SK-N-SH treated with all-trans-retinoic acid at 6 μM for 48 hours (cell line): ENCODE results near the gene INPP5J.
"Not testable (repeated sequence)": the region's sequence is repeated elsewhere in the genome, so short reads cannot be mapped to it uniquely, and the experiment has no call there.

ENCODE experiments used
- ATAC-seq: fragments of 200-7000 bp; cut with Tn5 transposase; 3 replicates; pipeline ENCODE4 v1.9.1; 2020; ENCODE audit warnings: mild to moderate bottlenecking, moderate library complexity
- ARNTL ChIP-seq: fragments of 450-650 bp; formaldehyde crosslinking; IDR thresholded peaks from 2 replicates; pipeline ENCODE4 v1.5.0; 2020; ENCODE audit warnings: low read depth, mild to moderate bottlenecking, moderate library complexity, borderline replicate concordance
- BACH2 ChIP-seq: fragments of 250-450 bp; sonication (Bioruptor Pico); IDR thresholded peaks from 2 replicates; pipeline ENCODE4 v1.9.0; 2021; ENCODE audit warnings: mild to moderate bottlenecking, borderline replicate concordance
- CSDC2 ChIP-seq: fragments of 250-450 bp; sonication (Bioruptor Pico); IDR thresholded peaks from 2 replicates; pipeline ENCODE4 v1.5.0; 2020; ENCODE audit warnings: mild to moderate bottlenecking, moderate library complexity
- ESRRG ChIP-seq: fragments of 250-450 bp; sonication (Bioruptor Pico); IDR thresholded peaks from 2 replicates; pipeline ENCODE4 v1.6.1; 2021; ENCODE audit warnings: mild to moderate bottlenecking
- ISL1 ChIP-seq: fragments of 250-450 bp; sonication (Bioruptor Pico); IDR thresholded peaks from 2 replicates; pipeline ENCODE4 v2.1.2; 2022; ENCODE audit warnings: mild to moderate bottlenecking, moderate library complexity
- OSR1 ChIP-seq: fragments of 250-450 bp; sonication (Bioruptor Pico); IDR thresholded peaks from 2 replicates; pipeline ENCODE4 v1.8.0; 2022; ENCODE audit warnings: moderate library complexity, mild to moderate bottlenecking, inconsistent platforms
- PATZ1 ChIP-seq: fragments of 250-450 bp; sonication (Bioruptor Pico); IDR thresholded peaks from 2 replicates; pipeline ENCODE4 v1.8.0; 2020; ENCODE audit warnings: mild to moderate bottlenecking, moderate library complexity, borderline replicate concordance
- PPARA ChIP-seq: fragments of 250-450 bp; sonication (Bioruptor Pico); IDR thresholded peaks from 2 replicates; pipeline ENCODE4 v1.5.0; 2020; ENCODE audit warnings: mild to moderate bottlenecking, borderline replicate concordance
- RARB ChIP-seq: fragments of 250-450 bp; sonication (Bioruptor Pico); IDR thresholded peaks from 2 replicates; pipeline ENCODE4 v1.8.0; 2021; ENCODE audit warnings: mild to moderate bottlenecking, moderate library complexity
- SNAI2 ChIP-seq: fragments of 250-450 bp; sonication (Bioruptor Pico); IDR thresholded peaks from 2 replicates; pipeline ENCODE4 v1.5.0; 2020; ENCODE audit warnings: mild to moderate bottlenecking, moderate library complexity
- TCF4 ChIP-seq: fragments of 250-450 bp; sonication (Bioruptor Pico); IDR thresholded peaks from 2 replicates; pipeline ENCODE4 v1.8.0; 2021; ENCODE audit warnings: mild to moderate bottlenecking, moderate library complexity, borderline replicate concordance
- TOX ChIP-seq: fragments of 250-450 bp; sonication (Bioruptor Pico); IDR thresholded peaks from 2 replicates; pipeline ENCODE4 v1.8.0; 2021; ENCODE audit warnings: mild to moderate bottlenecking, moderate library complexity, borderline replicate concordance
- ZC3H10 ChIP-seq: fragments of 250-450 bp; sonication (Bioruptor Pico); IDR thresholded peaks from 2 replicates; pipeline ENCODE4 v1.5.1; 2021; ENCODE audit warnings: mild to moderate bottlenecking, moderate library complexity
- ZFP3 ChIP-seq: fragments of 250-450 bp; sonication (Bioruptor Pico); IDR thresholded peaks from 2 replicates; pipeline ENCODE4 v1.5.0; 2020; ENCODE audit warnings: mild to moderate bottlenecking, moderate library complexity
- ZFP30 ChIP-seq: fragments of 450-650 bp; formaldehyde crosslinking; IDR thresholded peaks from 2 replicates; pipeline ENCODE4 v1.5.0; 2022; ENCODE audit warnings: mild to moderate bottlenecking, moderate library complexity
- ZNF565 ChIP-seq: fragments of 450-650 bp; formaldehyde crosslinking; conservative IDR thresholded peaks from 2 replicates; pipeline ENCODE4 v1.5.0; 2020; ENCODE audit warnings: low read depth, mild to moderate bottlenecking, moderate library complexity
- ZNF70 ChIP-seq: fragments of 450-650 bp; formaldehyde crosslinking; IDR thresholded peaks from 2 replicates; pipeline ENCODE4 v1.5.0; 2020; ENCODE audit warnings: mild to moderate bottlenecking, moderate library complexity
- ZNF8 ChIP-seq: fragments of 450-650 bp; formaldehyde crosslinking; IDR thresholded peaks from 2 replicates; pipeline ENCODE4 v1.5.0; 2020; ENCODE audit warnings: mild to moderate bottlenecking, moderate library complexity
- TF ChIP-seq, protein P1 (sequence below): fragments of 250-450 bp; sonication (Bioruptor Pico); IDR thresholded peaks from 2 replicates; pipeline ENCODE4 v1.5.1; 2021; ENCODE audit warnings: mild to moderate bottlenecking, moderate library complexity
- TF ChIP-seq, protein P2 (sequence below): fragments of 250-450 bp; sonication (Bioruptor Pico); IDR thresholded peaks from 2 replicates; pipeline ENCODE4 v1.8.0; 2021; ENCODE audit warnings: low read depth, mild to moderate bottlenecking, moderate library complexity, borderline replicate concordance
- TF ChIP-seq, protein P3 (sequence below): fragments of 250-450 bp; sonication (Bioruptor Pico); IDR thresholded peaks from 2 replicates; pipeline ENCODE4 v1.5.1; 2020; ENCODE audit warnings: low read depth, mild to moderate bottlenecking, moderate library complexity

Gene INPP5J

DNA sequence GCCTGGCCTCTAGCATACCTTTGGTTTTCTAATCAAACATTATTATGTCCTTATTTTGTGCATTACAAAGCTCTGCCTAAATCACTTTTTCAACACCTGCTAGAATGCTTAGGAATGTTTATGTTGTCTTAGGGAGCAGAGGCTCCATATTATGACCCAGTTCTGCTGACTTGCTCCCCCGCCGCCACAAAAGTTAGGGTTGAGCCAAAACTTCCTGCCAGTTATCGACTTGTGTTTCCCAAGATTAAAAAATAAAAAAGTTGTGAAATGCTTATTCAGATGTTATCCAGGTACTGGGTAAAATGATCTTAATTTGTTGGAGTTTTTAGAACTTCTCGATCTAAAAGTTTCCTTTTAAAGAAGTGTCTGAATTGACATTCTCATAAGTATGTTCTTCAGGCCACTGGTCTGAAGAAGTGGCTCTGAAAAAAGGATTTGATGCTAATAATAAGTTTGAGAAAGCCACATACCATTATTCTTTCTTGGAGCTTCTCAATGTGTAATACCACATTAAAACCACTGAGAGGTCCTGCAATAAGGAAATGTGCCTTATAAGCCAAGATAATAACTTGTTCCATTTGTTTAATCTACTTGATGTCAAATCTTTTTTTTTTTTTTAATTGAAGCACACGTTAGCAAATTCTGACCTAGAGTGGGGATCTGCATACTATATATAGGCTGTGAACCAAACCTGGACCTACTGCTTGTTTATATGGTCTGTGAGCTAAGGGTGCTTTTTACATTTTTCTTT, 39.4 kb downstream of the INPP5J start (continued):
- TF ChIP-seq, protein P1, sequence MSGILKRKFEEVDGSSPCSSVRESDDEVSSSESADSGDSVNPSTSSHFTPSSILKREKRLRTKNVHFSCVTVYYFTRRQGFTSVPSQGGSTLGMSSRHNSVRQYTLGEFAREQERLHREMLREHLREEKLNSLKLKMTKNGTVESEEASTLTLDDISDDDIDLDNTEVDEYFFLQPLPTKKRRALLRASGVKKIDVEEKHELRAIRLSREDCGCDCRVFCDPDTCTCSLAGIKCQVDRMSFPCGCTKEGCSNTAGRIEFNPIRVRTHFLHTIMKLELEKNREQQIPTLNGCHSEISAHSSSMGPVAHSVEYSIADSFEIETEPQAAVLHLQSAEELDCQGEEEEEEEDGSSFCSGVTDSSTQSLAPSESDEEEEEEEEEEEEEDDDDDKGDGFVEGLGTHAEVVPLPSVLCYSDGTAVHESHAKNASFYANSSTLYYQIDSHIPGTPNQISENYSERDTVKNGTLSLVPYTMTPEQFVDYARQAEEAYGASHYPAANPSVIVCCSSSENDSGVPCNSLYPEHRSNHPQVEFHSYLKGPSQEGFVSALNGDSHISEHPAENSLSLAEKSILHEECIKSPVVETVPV (CRISPR knock-in tag) = no peak
- TF ChIP-seq ZC3H10 (CRISPR knock-in tag) = no peak
- no peak for TF ChIP-seq ZFP3 (CRISPR knock-in tag)
- no peak for TF ChIP-seq PPARA (CRISPR knock-in tag)
- no peak for TF ChIP-seq BACH2 (CRISPR knock-in tag)

DNA sequence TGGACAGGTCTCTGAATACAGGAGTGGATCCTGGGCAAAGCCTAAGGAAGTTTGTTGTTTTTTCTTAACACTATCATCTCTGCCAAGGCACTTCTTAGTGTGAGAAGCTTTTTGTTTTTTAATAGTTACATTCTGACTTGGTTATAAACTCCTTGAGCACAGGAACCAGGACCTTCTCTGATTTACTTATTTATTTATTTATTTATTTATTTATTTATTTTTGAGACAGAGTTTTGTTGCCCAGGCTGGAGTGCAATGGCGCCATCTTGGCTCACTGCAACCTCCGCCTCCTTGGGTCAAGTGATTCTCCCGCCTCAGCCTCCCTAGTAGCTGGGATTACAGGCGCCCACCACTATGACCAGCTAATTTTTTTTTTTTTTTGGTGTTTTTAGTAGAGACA, 48.2 kb downstream of the INPP5J start:
- no peak for TF ChIP-seq ARNTL (CRISPR knock-in tag)
- TF ChIP-seq PPARA (CRISPR knock-in tag) = no peak
- no peak for TF ChIP-seq CSDC2
- no peak for TF ChIP-seq SNAI2 (CRISPR knock-in tag)
- no peak for TF ChIP-seq BACH2 (CRISPR knock-in tag)
- TF ChIP-seq OSR1 (CRISPR knock-in tag) = no peak
- no peak for TF ChIP-seq ESRRG (CRISPR knock-in tag)
- TF ChIP-seq ISL1 (CRISPR knock-in tag) = no peak
- TF ChIP-seq PATZ1 = no peak
- TF ChIP-seq ZNF565 = no peak
- TF ChIP-seq RARB (CRISPR knock-in tag) = no peak
- no peak for TF ChIP-seq TOX (CRISPR knock-in tag)
- TF ChIP-seq, protein P2, sequence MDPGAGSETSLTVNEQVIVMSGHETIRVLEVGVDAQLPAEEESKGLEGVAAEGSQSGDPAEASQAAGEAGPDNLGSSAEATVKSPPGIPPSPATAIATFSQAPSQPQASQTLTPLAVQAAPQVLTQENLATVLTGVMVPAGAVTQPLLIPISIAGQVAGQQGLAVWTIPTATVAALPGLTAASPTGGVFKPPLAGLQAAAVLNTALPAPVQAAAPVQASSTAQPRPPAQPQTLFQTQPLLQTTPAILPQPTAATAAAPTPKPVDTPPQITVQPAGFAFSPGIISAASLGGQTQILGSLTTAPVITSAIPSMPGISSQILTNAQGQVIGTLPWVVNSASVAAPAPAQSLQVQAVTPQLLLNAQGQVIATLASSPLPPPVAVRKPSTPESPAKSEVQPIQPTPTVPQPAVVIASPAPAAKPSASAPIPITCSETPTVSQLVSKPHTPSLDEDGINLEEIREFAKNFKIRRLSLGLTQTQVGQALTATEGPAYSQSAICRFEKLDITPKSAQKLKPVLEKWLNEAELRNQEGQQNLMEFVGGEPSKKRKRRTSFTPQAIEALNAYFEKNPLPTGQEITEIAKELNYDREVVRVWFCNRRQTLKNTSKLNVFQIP (CRISPR knock-in tag) = no peak
- TF ChIP-seq ZFP30 = no peak
- TF ChIP-seq ZNF70 (CRISPR knock-in tag) = no peak
- TF ChIP-seq ZNF8 (CRISPR knock-in tag) = no peak
- TF ChIP-seq TCF4 = no peak
- TF ChIP-seq, all 23 proteins: peak for 0

GRCh38 chr22:31171734-31172133, 49.0 kb downstream of the INPP5J start:
- not testable (repeated sequence) for ATAC-seq

More for the DNA sequence above, 48.2 kb downstream of the INPP5J start:
- ATAC-seq = no peak

GRCh38 chr22:31173386-31174145, 50.8 kb downstream of the INPP5J start:
- peak; percentile 75 for ATAC-seq
- TF ChIP-seq ZNF565 (no peak), RARB (CRISPR knock-in tag) (no peak), ZFP30 (no peak), ESRRG (CRISPR knock-in tag) (no peak), BACH2 (CRISPR knock-in tag) (no peak), SNAI2 (CRISPR knock-in tag) (no peak), TOX (CRISPR knock-in tag) (no peak), ZFP3 (CRISPR knock-in tag) (no peak), ISL1 (CRISPR knock-in tag) (no peak), OSR1 (CRISPR knock-in tag) (no peak), ZNF8 (CRISPR knock-in tag) (no peak), TCF4 (no peak), PATZ1 (no peak)
- TF ChIP-seq, protein P3, sequence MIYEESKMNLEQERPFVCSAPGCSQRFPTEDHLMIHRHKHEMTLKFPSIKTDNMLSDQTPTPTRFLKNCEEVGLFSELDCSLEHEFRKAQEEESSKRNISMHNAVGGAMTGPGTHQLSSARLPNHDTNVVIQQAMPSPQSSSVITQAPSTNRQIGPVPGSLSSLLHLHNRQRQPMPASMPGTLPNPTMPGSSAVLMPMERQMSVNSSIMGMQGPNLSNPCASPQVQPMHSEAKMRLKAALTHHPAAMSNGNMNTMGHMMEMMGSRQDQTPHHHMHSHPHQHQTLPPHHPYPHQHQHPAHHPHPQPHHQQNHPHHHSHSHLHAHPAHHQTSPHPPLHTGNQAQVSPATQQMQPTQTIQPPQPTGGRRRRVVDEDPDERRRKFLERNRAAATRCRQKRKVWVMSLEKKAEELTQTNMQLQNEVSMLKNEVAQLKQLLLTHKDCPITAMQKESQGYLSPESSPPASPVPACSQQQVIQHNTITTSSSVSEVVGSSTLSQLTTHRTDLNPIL (CRISPR knock-in tag) = no peak
- TF ChIP-seq, protein P2 (CRISPR knock-in tag) = no peak
- TF ChIP-seq, protein P1 (CRISPR knock-in tag) = no peak
